Forelimb muscle (tissue), 1 donor: Measurements from ENCODE around the gene ADD2. TPM values are rescaled to one million over a fixed set of nuclear protein-coding genes. Genes with fewer than 3 reads are reported as not detected.

Experiments used
- DNase-seq: peaks from one replicate; pipeline ENCODE4 v3.0.0-alpha.2; 2013; ENCODE audit warnings: low read depth
- polyA plus RNA-seq: library from polyadenylated mRNA; unstranded; fragments of 120-200 nt; gene quantifications from one replicate; pipeline ENCODE4 v1.2.1, GENCODE V29; 2013; ENCODE audit not compliant: insufficient read length

The ADD2 gene
- polyA plus RNA-seq, 1 donor = 1.8 TPM

- DNase-seq = no peak
Measured at GRCh38 chr2:70785137-70785911, 17.3 kb upstream of the ADD2 start.

GRCh38 chr2:70784320-70784719 lies 16.3 kb upstream of the ADD2 start:
- no peak for DNase-seq

GRCh38 chr2:70779911-70780545 lies 12.0 kb upstream of the ADD2 start:
- DNase-seq = no peak

- DNase-seq = no peak
Measured at GRCh38 chr2:70779491-70779890, 11.5 kb upstream of the ADD2 start.

- no peak for DNase-seq
Measured at GRCh38 chr2:70778676-70779075, 10.7 kb upstream of the ADD2 start.

GRCh38 chr2:70777450-70777849 lies 9.4 kb upstream of the ADD2 start:
- no peak for DNase-seq

GRCh38 chr2:70776266-70776665 lies 8.3 kb upstream of the ADD2 start:
- DNase-seq = no peak

- DNase-seq = no peak
Measured at GRCh38 chr2:70775141-70775540, 7.1 kb upstream of the ADD2 start.

GRCh38 chr2:70772486-70773155 lies 4.6 kb upstream of the ADD2 start:
- no peak for DNase-seq

GRCh38 chr2:70771446-70771845 lies 3.4 kb upstream of the ADD2 start:
- DNase-seq = no peak

GRCh38 chr2:70769450-70769849 lies 1.4 kb upstream of the ADD2 start:
- DNase-seq = no peak

- no peak for DNase-seq
Measured at GRCh38 chr2:70768590-70769085, 638 bp upstream of the ADD2 start.

- DNase-seq = no peak
Measured at GRCh38 chr2:70767079-70767698, 811 bp downstream of the ADD2 start.

- no peak for DNase-seq
Measured at GRCh38 chr2:70766357-70767078, 1.5 kb downstream of the ADD2 start.

GRCh38 chr2:70765507-70765906 lies 2.5 kb downstream of the ADD2 start:
- DNase-seq = no peak

GRCh38 chr2:70759446-70759845 lies 8.6 kb downstream of the ADD2 start:
- DNase-seq = no peak

GRCh38 chr2:70757966-70758365 lies 10.0 kb downstream of the ADD2 start:
- no peak for DNase-seq

GRCh38 chr2:70757360-70757759 lies 10.6 kb downstream of the ADD2 start:
- no peak for DNase-seq

- DNase-seq = no peak
Measured at GRCh38 chr2:70756128-70756527, 11.9 kb downstream of the ADD2 start.

- DNase-seq = no peak
Measured at GRCh38 chr2:70753902-70754301, 14.1 kb downstream of the ADD2 start.

GRCh38 chr2:70753031-70753430 lies 15.0 kb downstream of the ADD2 start:
- DNase-seq = no peak

GRCh38 chr2:70752396-70752795 lies 15.6 kb downstream of the ADD2 start:
- no peak for DNase-seq
